CD4-positive, CD25-positive, alpha-beta regulatory T cell (primary cell): Measurements from ENCODE around the gene XYLT1. TPM values are rescaled to one million over a fixed set of nuclear protein-coding genes. Genes with fewer than 3 reads are reported as not detected.
A peak's percentile ranks its signal among the peaks of the same experiment; 100 is the strongest.

Source experiments
- ATAC-seq, 2 donors: fragments of 150-1000 bp; cut with Tn5 transposase; one replicate each; pipeline ENCODE4 v1.10.0; 2021; ENCODE audit warnings: low read depth in 2 of 2, moderate number of reproducible peaks in 2 of 2, moderate library complexity in 1 of 2
- DNase-seq, 3 donors: peaks; one replicate each; pipeline versions ENCODE4 v3.0.0 to v3.0.0-alpha.2; 2012 to 2022; ENCODE audit warnings: mixed read lengths in 1 of 3
- H3K27ac ChIP-seq: one replicate; pipeline ENCODE4 v1.7.0; 2013; ENCODE audit warnings: mild to moderate bottlenecking, low read length; ENCODE audit not compliant: insufficient read depth, poor library complexity, severe bottlenecking
- H3K27me3 ChIP-seq: one replicate; pipeline ENCODE4 v1.7.0; 2013; ENCODE audit warnings: low read length; ENCODE audit not compliant: control insufficient read depth, insufficient read depth
- H3K36me3 ChIP-seq: one replicate; pipeline ENCODE4 v1.7.0; 2013; ENCODE audit warnings: mild to moderate bottlenecking, low read length, moderate library complexity; ENCODE audit not compliant: control insufficient read depth, insufficient read depth
- H3K4me1 ChIP-seq: 2 replicates; pipeline ENCODE4 v1.7.0; 2013; ENCODE audit warnings: mild to moderate bottlenecking, low read length; ENCODE audit not compliant: insufficient read depth, control insufficient read depth, poor library complexity, severe bottlenecking
- H3K4me3 ChIP-seq: one replicate; pipeline ENCODE4 v1.7.0; 2013; ENCODE audit warnings: low read depth, mild to moderate bottlenecking, low read length, moderate library complexity
- H3K9me3 ChIP-seq, 2 experiments: 1 replicate in 1 of 2; 2 replicates in 1 of 2; pipeline ENCODE4 v1.7.0; 2013; ENCODE audit warnings: low read length in 2 of 2, mild to moderate bottlenecking in 1 of 2, moderate library complexity in 1 of 2; ENCODE audit not compliant: control insufficient read depth in 2 of 2
- H3K27ac Mint-ChIP-seq, 3 donors: one replicate each; pipeline ENCODE4 v1.8.0; 2020 to 2022; ENCODE audit warnings: mild to moderate bottlenecking in 3 of 3, mixed read lengths in 3 of 3, moderate library complexity in 2 of 3
- H3K27me3 Mint-ChIP-seq: one replicate; pipeline ENCODE4 v1.8.0; 2022; ENCODE audit warnings: mild to moderate bottlenecking, mixed read lengths
- H3K36me3 Mint-ChIP-seq: one replicate; pipeline ENCODE4 v1.8.0; 2020; ENCODE audit warnings: mixed read lengths
- H3K4me1 Mint-ChIP-seq, 4 donors: one replicate each; pipeline ENCODE4 v1.8.0; 2020 to 2022; ENCODE audit warnings: mixed read lengths in 4 of 4, mild to moderate bottlenecking in 1 of 4
- H3K4me3 Mint-ChIP-seq, 4 donors: one replicate each; pipeline ENCODE4 v1.8.0; 2020 to 2022; ENCODE audit warnings: mild to moderate bottlenecking in 4 of 4, mixed read lengths in 4 of 4, moderate library complexity in 3 of 4
- H3K9me3 Mint-ChIP-seq, 7 donors: one replicate each; pipeline ENCODE4 v1.8.0; 2020 to 2022; ENCODE audit warnings: mixed read lengths in 7 of 7, mild to moderate bottlenecking in 3 of 7, moderate library complexity in 2 of 7
- polyA plus RNA-seq, 4 donors: library from polyadenylated mRNA; unstranded; fragments of 300-500 nt; fragmentation: Illumina TruSeq; gene quantifications; one replicate each; pipeline ENCODE4 v1.2.3, GENCODE V29; 2021
- total RNA-seq: library from RNA; stranded (reverse); gene quantifications from one replicate; pipeline ENCODE4 v1.2.3, GENCODE V29; 2022

XYLT1 gene
- total and polyA plus RNA-seq, 5 donors from 2014 or later: 0.68 to 26.3 (median 3.1) TPM

DNA sequence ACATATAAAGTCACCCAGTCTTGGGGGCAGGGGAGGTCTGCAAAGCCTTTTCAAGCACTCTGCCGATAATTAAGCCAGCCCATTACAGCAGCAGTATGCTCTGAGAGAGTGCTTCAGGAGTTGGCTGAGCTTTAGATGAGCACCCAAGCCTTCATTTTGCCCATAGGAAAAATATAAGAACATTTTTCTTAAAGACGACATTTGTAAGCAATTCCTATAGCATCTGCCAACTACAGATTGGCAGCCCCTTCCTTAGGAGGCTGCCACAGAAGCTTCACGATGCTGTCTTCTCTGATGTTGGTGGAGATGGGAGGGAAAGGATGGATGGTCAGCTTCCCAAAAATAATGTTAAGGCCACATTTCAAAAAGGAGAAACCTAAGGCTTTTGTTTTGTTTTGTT, 367.5 kb downstream of the XYLT1 start:
- no peak overlapping the region for H3K4me3 ChIP-seq
- no peaks in the 10 kb centered on the region for H3K27me3 ChIP-seq
- no peaks in the 10 kb centered on the region for H3K9me3 ChIP-seq
- Mint-ChIP-seq H3K9me3 (peaks cover 0 to 1% (median 0%) of the 10 kb centered on the region in 7 donors), H3K4me1 (peaks cover 0 to 10% (median 1%) of the 10 kb centered on the region in 4 donors), H3K4me3 (peak overlapping the region in 1 of 4 donors; percentile 18), H3K27ac (peak overlapping the region in 2 of 3 donors; percentile 15 to 66), H3K27me3 (no peaks in the 10 kb centered on the region), H3K36me3 (peaks cover 4% of the 10 kb centered on the region)
- no peaks in the 10 kb centered on the region for H3K4me1 ChIP-seq
- H3K27ac ChIP-seq: no peak overlapping the region
- ATAC-seq (no peak), DNase-seq (no peak)
- H3K36me3 ChIP-seq: no peaks in the 10 kb centered on the region

GRCh38 chr16:17101646-17102045, 369.1 kb downstream of the XYLT1 start:
- Mint-ChIP-seq H3K4me1 (peaks cover 0 to 10% (median 1%) of the 10 kb centered on the region in 4 donors), H3K27ac (no peak overlapping the region), H3K36me3 (no peaks in the 10 kb centered on the region), H3K27me3 (no peaks in the 10 kb centered on the region), H3K4me3 (no peak overlapping the region), H3K9me3 (peaks cover 0 to 1% (median 0%) of the 10 kb centered on the region in 7 donors)
- DNase-seq (peak in 1 of 3 donors; percentile 25), ATAC-seq (peak in 1 of 2 donors; percentile 50)
- Histone ChIP-seq H3K27me3 (no peaks in the 10 kb centered on the region), H3K36me3 (no peaks in the 10 kb centered on the region), H3K4me3 (no peak overlapping the region), H3K9me3 (no peaks in the 10 kb centered on the region), H3K4me1 (no peaks in the 10 kb centered on the region), H3K27ac (no peak overlapping the region)

DNA sequence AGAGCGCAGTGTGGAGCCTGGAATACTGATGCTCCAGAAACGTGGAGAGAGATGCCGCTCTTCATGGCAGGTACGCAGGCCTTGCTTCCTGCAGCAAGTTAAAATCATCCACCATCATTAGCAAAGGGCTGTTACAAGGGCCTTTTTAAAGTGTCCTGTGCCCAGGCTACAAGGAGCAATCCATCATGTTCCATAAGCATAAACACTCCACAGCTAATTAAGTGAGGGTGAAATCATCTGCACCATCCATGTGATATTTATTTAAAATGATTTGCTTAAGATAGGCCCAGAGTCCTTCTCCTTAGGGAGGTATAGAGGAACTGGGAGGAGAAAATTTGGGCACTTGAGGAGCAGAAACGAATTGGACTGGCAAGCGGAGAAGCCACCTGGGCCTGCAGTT, 372.1 kb downstream of the XYLT1 start:
- peaks cover 0 to 3% (median 0%) of the 10 kb centered on the region in 4 donors for H3K4me1 Mint-ChIP-seq
- Histone ChIP-seq H3K4me1 (no peaks in the 10 kb centered on the region), H3K36me3 (no peaks in the 10 kb centered on the region), H3K4me3 (no peak overlapping the region), H3K27me3 (no peaks in the 10 kb centered on the region), H3K9me3 (no peaks in the 10 kb centered on the region), H3K27ac (no peak overlapping the region)
- no peak overlapping the region for H3K27ac Mint-ChIP-seq
- DNase-seq: no peak
- no peaks in the 10 kb centered on the region for H3K36me3 Mint-ChIP-seq
- no peaks in the 10 kb centered on the region for H3K27me3 Mint-ChIP-seq
- H3K9me3 Mint-ChIP-seq: peaks cover 0 to 1% (median 0%) of the 10 kb centered on the region in 7 donors
- no peak overlapping the region for H3K4me3 Mint-ChIP-seq
- no peak for ATAC-seq

GRCh38 chr16:17084130-17084529, 386.6 kb downstream of the XYLT1 start:
- no peaks in the 10 kb centered on the region for H3K36me3 ChIP-seq
- no peaks in the 10 kb centered on the region for H3K36me3 Mint-ChIP-seq
- DNase-seq (no peak), ATAC-seq (no peak)
- H3K4me3 ChIP-seq: no peak overlapping the region
- no peak overlapping the region for H3K4me3 Mint-ChIP-seq
- H3K4me1 ChIP-seq: no peaks in the 10 kb centered on the region
- no peak overlapping the region for H3K27ac Mint-ChIP-seq
- no peaks in the 10 kb centered on the region for H3K9me3 ChIP-seq
- no peaks in the 10 kb centered on the region for H3K27me3 ChIP-seq
- no peak overlapping the region for H3K27ac ChIP-seq
- no peaks in the 10 kb centered on the region for H3K9me3 Mint-ChIP-seq
- peaks cover 0 to 2% (median 0%) of the 10 kb centered on the region in 4 donors for H3K4me1 Mint-ChIP-seq
- no peaks in the 10 kb centered on the region for H3K27me3 Mint-ChIP-seq

GRCh38 chr16:17083628-17084027, 387.1 kb downstream of the XYLT1 start:
- no peak for ATAC-seq
- Histone ChIP-seq H3K9me3 (no peaks in the 10 kb centered on the region), H3K27ac (no peak overlapping the region), H3K27me3 (no peaks in the 10 kb centered on the region), H3K4me1 (no peaks in the 10 kb centered on the region), H3K36me3 (no peaks in the 10 kb centered on the region), H3K4me3 (no peak overlapping the region)
- Mint-ChIP-seq H3K9me3 (no peaks in the 10 kb centered on the region), H3K36me3 (no peaks in the 10 kb centered on the region), H3K4me3 (no peak overlapping the region), H3K27me3 (no peaks in the 10 kb centered on the region), H3K27ac (no peak overlapping the region), H3K4me1 (peaks cover 0 to 2% (median 0%) of the 10 kb centered on the region in 4 donors)
- no peak for DNase-seq

GRCh38 chr16:17082095-17082882, 388.5 kb downstream of the XYLT1 start:
- no peak overlapping the region for H3K4me3 Mint-ChIP-seq
- no peak for ATAC-seq
- H3K4me1 ChIP-seq: no peaks in the 10 kb centered on the region
- no peaks in the 10 kb centered on the region for H3K36me3 ChIP-seq
- H3K27me3 Mint-ChIP-seq: no peaks in the 10 kb centered on the region
- no peak overlapping the region for H3K27ac Mint-ChIP-seq
- H3K4me3 ChIP-seq: no peak overlapping the region
- H3K4me1 Mint-ChIP-seq: peaks cover 0 to 2% (median 0%) of the 10 kb centered on the region in 4 donors
- H3K27ac ChIP-seq: no peak overlapping the region
- no peaks in the 10 kb centered on the region for H3K9me3 Mint-ChIP-seq
- no peaks in the 10 kb centered on the region for H3K27me3 ChIP-seq
- DNase-seq: no peak
- H3K9me3 ChIP-seq: no peaks in the 10 kb centered on the region
- no peaks in the 10 kb centered on the region for H3K36me3 Mint-ChIP-seq

- Mint-ChIP-seq H3K27me3 (no peaks in the 10 kb centered on the region), H3K9me3 (no peaks in the 10 kb centered on the region), H3K4me3 (no peak overlapping the region), H3K36me3 (no peaks in the 10 kb centered on the region), H3K27ac (no peak overlapping the region), H3K4me1 (no peaks in the 10 kb centered on the region)
- no peak for DNase-seq
- Histone ChIP-seq H3K4me1 (no peaks in the 10 kb centered on the region), H3K4me3 (no peak overlapping the region), H3K27me3 (no peaks in the 10 kb centered on the region), H3K36me3 (no peaks in the 10 kb centered on the region), H3K9me3 (no peaks in the 10 kb centered on the region), H3K27ac (no peak overlapping the region)
- no peak for ATAC-seq
Measured at GRCh38 chr16:17080105-17080504, 390.7 kb downstream of the XYLT1 start.
